Measurements from ENCODE around the gene TUBG2.
A peak's percentile ranks its signal among the peaks of the same experiment; 100 is the strongest.
"Not testable (repeated sequence)": the region's sequence is repeated elsewhere in the genome, so short reads cannot be mapped to it uniquely, and the experiment has no call there.

TUBG2 gene

DNA sequence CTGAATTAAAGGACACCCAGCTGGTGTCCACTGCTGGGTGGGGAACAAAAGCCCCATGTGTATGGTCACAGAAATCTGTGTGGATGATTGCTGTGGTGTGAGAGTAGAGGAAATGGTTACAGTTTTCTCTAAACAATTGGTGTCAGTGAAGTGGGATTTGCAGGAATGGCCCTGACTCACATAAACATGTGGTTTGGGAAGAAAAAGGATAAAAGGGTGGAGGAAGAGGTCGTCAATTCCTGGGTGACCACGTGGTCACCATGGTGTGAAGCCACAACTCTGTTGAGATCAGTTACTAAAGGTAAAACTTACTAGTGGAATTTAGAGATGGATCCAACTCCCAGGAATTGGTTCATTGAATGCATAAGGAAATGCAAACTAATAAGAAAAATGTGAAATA lies 3.6 kb upstream of the TUBG2 start:
- no peak for DNase-seq

DNA sequence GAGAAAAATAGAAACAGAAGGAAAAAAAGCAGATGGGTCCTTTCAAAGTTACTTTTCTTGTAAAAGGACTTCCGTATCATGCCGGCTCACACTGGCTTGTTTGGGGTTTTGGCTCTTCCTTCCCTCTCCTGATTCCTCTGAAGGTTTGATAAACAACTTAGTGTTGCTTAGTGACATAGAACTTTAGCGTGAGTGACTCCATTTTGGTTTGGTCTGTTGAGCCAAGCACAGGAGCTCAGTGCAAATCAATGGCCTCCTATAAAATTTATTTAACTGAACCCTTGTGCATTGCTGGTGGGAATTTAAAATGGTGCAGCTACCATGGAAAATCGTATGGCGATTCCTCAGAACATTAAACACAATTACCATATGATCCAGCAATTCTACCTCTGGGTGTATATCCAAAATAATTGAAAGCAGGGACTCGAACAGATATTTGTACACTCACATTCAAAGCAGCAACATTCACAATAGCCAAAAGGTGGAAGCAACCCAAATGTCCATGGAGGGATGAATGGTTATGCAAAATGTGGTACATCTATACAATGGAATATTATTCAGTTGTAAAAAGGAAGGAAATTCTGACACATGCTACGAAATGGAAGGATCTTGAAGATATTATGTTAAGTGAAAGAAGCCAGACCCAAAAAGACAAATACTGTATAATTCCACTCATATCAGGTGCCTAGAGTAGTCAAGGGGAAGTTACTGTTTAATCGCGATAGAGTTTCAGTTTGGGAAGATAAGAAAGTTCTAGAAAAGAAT lies 1.1 kb upstream of the TUBG2 start:
- DNase-seq: no peak

DNA sequence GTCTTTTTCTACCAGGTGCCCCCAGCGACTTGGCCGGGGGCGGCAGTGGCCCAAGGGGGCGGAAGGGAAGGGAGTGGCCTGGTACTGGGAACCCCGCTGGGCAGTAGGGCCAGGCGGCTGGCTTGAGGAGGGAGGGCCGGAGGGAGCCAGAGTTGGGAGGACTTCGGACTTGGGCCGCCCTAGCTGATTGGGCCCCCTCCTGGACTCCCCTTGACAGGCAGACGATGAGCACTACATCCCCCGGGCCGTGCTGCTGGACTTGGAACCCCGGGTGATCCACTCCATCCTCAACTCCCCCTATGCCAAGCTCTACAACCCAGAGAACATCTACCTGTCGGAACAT lies 819 bp downstream of the TUBG2 start:
- DNase-seq: not testable (repeated sequence)

DNA sequence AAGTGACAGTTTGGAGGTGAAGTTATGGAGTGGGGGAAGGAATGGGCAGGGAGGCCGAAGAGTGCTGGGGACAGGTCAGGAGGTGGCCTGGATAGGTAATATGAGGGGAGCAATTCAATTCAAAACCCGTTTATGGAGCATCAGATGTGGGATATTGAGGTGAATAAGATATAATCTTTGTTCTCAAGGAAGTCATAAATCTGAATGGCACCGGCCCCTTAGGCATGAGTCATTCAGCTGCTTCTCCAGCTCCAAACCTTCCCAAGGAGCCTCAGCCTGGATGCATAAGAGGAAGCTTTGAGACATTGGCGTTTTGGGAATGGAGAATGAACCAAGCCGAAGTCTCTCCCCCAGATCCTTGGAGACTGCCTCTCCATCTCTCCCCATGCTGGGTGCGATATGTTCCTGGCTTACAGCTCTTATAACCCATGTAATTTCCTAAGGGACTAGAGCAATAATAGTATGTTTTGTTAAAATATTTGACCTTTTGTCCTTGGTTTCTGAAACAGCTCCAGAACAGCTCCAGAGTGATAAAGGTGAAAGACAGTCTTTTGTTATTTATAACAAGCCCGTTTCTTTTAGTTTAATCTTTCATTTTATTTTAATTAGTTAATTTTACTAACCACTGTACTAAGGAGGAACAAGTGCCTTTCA lies 1.7 kb downstream of the TUBG2 start:
- no peak for DNase-seq

DNA sequence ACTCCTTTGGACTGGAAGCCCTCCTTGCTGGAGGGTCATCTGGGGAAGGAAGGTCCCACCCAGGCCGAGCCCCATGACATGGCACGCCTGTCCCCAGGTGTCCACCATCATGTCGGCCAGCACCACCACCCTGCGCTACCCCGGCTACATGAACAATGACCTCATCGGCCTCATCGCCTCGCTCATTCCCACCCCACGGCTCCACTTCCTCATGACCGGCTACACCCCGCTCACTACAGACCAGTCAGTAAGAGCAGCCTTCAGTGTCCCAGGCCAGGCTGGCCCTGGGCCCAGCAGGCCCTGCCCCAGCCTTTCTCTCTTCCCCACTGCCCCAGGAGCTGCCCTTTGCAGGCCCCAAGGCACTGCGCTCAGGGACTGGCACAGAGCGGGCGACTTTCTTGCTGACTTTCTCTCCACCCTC lies 6.5 kb downstream of the TUBG2 start:
- no peak for DNase-seq

DNA sequence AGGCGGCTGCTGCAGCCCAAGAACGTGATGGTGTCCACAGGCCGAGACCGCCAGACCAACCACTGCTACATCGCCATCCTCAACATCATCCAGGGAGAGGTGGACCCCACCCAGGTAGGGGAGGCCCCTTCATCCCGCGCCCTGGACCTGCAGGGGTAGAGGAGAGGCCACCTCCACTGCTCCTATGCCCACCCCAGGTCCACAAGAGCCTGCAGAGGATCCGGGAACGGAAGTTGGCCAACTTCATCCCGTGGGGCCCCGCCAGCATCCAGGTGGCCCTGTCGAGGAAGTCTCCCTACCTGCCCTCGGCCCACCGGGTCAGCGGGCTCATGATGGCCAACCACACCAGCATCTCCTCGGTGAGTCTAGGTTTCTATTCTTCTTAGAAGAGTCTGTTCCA lies 7.0 kb downstream of the TUBG2 start:
- DNase-seq: not testable (repeated sequence)

DNA sequence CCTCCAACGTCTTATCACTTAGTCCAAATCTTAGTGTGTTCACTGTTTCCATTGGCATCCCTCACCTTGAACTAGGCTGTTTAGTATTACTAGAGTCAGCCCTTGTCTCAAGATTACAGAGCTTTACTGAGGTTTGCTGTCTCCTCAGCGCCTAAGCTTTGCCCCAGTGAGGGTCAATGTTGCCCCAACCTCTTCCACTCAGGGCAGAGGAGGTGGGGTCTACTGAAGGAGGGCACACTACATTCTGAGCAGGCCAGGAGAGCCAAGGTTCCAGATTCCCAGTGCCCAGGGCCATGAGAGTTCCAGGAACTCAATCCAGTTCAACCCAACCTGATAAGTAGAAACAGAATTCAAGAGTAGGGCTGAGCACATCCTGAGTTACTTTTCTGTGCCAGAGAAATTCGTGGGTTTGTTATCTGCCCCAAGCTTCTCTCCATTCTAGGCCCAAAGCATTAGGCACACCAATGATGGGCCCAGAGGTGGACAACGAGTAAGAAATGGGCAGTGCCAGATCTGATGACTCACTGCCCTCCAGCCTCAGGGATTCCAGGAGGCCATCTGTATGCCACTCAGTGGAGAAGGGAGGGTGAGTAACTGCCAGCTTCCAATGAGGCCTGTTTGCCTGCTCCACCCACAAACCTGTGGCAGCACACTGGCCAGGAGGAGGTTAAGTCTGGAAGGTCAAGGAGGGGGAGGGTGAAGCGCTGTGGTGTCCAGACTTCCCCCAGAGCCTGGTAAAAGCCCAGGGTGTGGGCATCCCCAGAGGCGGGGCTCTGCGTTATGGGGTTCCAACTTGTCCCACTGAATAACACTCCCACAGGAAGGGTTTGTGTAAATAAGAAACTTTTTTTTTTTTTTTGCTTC lies 8.2 kb downstream of the TUBG2 start:
- DNase-seq: peak; percentile 65

DNA sequence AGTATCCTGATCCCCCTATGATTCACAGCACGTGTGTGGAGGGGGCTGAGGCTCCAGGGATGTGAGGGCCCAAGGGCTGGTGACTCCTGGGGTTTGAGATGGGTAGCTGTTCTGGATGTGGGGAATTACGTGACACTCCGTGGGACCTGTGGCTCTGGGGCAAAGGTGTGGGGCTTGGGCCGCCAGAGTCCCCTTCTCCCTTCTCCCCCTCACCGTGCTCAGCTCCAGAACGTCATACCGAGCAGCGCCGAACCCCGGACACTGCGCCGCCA lies 10.6 kb downstream of the TUBG2 start:
- DNase-seq: no peak

DNA sequence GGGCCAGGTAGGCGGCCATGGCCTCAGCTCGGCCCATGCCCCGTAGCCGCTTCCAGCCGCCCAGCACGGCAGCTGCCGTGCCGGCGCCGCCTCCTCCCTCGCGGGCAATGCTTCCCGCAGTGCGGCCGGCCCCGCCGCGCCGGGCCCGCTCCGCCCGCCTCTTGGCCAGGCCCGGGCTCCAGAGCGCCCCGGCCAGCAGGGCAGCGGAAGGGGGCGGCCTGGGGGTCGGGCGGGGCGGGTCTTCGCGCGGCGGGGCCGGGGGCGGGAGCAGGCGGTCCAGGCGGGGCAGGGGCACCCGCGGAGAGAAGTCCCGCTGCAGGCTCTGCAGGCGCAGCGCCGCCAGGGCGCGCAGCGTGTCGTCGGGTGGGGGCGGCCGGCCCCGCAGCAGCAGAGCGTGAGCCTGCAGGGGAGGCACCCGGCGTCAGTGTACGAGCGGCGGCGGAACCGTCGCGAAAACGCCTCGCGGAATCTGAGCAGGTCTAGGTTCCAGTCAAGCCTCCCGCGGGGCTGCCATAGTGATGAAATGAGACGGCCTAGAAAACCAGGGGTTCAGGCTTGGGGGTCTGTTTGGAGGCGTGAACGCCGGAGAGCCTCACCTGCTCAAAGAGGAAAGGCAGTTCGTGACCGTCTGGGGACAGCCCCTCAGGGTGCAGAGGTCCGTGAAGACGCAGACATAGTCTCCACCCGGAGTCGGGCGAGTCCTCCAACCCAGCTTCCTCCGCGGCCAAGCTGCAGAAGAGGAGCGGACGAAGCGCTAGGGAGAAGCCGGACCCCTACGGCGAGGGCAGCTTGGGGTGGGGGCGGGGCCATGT lies 11.1 kb downstream of the TUBG2 start:
- no peak for DNase-seq

DNA sequence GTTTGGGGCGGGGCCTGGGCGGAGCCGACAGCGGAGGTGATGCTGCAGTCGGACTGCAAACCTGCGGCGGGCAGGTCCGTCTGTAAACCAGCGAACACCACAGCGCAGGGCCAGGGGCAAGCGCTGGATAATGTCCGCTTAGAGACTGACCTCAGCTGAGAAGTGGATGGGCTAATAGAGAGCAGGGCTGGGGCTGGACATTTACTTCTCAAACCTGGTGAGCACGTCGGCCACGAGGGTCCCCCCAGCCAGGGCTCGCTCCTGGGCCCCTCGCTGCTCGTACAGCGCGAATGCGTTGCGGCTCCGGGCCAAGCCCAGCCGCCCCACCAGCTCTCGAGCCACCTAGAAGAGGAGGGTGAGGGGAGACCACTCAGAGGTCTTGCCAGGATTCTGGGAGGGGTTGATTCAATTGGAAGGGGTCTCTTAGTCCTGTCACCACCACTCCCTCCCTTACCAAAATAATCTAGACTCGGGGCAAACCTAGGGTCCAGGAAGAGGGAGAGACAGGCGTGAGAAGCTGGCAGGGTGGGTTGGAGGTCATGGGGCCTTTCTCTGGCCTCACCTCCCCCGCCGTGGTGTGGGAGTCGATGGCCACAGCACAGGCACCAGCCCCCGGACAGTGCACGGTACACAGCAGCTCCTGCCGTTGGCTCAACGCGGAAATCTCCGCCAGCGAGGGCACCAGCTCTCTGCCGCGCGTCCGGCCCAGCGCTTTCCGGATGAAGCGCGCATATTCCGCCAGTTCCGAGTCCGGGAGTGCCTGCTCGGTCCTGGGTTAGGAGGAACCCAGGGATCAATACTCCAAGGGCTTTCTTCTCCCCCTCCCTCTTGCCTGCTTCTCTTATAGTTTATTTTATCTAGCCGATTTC lies 11.9 kb downstream of the TUBG2 start:
- no peak for DNase-seq

DNA sequence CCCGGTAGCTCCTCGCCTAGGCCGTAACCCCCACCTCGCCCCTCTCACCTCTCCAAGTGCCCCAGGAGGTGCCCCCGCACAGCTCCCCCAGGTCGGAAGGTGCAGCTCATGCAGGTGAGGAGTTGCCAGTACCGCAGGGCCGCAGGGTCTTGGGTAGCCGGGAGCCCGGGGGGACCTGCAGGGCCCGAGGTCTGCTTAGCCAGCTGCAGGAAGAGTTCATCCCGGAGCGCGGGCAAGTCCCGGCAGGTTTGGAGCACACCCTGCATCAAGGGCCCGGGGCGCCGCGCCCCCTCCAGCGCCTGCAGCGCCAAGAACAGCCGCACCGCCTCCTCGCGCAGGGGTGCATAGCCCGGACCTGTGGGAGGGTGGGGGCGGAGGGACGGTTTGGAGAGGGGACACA lies 13.0 kb downstream of the TUBG2 start:
- no peak for DNase-seq

DNA sequence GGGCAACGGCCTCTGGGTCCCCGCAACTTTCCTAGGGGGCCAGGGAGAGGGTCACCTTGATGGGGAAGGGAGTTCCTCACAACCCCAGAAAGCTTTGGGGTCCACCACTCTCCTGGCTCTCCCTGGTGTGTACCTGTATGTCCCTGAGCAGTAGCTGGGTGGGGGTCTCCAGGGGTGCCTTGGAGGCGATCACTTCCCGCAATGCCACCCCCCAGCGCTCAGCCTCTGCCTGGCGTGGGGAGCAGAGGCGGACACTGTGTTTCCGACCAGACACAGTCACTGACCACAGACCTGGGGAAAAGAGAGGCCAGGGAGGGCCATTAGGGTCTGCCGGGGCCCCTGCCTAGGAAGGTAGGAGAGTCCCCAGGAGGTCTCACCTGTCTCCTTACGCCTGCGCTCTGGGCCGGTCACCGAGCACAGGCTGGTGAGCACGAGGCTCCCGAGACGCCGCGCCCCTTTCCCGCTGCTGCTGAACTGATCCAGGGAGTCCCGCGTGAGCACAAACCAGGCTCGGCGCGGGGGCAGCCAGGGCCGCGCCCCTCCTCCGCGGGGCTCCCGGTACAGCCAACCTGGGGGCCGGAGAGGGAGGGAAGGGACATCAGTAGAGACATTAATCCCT lies 14.3 kb downstream of the TUBG2 start:
- no peak for DNase-seq

DNA sequence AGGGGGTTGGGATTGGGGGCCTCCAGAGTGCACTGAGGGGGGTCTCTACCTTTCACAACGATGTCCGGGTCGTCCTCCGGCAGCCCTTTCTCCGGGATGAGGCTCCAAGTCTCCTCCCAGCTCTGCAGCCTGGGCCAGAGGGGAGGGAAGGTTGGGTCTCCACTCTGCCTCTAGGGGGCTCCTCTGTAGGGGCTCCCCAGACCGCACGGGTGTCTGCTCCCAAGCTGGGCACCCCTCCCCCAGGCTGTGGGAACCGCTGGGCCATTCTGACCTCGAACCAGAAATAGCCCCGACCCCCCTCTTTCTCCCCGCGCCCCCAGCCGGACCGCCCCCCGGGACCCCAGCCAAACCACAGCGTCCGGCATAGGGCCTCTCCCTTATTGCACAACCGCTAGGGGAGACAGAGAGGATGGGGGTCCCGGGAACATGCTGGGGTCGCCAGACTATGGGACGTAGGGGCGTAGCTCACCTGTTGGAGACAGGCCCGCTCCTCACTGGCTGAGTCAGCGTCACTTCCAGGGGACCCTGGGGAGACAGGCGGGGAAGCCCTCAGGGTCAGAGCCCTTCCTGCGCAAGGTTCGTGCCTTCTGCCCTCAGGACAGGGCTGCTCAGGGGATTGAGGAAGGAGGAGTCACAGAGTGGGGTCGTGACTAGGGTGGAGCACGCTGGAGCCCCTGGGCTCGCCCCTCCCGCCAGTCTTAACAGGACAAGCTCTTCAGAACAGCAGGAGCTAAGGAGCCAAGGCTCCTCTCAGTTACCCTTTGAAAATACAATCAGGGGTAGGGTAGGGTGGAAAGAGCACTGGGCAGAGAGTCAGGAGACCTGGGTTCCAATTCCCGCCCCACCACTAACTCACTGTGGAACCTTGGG lies 15.0 kb downstream of the TUBG2 start:
- peak; percentile 81 for DNase-seq

DNA sequence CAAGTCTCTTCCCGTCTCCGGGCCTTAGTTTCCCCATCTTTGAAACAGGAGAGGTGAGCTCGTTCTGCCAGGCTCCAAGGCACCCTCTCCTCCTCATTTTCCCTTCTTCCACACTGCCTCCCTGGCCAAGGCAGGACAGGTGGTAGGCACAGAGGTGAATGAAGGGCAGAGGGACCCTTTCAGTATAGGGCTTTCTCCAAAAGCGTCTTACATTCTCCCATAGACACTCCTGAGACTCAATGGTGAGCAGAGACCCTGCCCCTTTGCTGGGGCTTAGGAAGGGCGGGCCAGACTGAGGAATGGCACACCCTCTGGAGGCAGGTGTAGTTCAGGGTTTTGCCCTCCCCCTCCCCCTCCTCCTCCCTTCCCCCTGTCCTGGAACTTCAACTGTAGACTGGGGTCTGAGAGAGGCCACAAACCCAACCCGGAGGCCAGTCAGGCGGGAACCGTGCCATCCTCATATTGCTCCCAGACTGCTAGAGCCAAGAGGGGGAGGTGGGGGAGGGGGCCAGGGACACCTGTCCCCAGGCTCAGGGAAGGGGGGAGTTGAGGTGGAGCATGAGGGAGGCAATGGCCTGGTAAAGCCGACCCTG lies 15.8 kb downstream of the TUBG2 start:
- no peak for DNase-seq

DNA sequence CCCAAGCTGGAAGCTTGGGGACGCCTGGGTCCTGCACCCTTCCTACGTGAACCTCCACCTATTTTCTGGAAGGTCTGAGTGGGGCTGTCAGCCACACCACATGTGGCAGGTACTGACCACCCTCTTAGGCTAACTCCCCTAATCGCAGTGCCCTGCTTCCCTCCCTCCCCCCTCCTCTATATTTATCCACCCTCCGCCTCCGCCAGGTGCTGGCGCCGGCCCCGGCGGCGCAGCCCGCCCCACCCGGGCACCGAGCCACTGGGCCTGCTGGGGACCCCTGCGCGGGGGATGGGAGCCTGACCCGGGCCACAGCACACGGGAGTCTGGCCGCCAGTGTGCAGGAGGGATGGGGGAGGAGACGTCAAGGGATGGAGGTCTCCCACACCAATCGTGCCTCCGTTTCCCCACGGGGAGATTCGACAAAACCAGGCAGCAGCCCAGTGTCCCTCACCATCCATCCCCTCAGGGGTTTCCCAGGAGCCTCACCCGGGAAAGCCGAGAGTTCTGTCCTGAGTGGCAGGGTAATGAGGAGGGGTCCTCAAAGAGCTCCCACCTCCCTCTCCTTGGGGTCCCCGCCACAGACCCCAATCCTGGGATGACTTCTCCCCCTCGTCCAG lies 16.4 kb downstream of the TUBG2 start:
- no peak for DNase-seq

DNA sequence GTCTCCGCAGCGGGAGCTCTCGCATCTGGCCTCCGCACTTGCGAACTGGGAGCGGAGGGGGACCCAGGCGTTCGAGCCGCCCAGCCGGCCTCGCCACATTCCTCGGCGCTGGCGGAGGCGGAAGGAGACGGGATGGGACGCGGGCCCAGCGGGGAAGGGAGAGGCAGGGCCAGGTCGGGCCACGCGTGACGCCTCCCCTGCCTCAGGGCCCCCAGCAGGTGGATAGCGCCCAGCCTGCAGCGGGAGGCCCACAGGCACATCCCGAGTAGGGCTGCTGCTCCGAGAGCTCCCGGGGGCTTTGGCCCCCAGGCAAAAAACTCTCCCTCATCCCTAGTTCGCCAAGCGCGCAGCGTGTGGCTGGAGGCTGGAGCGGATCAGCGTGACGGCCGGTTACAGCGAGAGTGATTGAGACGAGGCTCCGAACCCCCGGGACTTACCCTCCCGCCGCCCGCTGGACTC lies 16.9 kb downstream of the TUBG2 start:
- DNase-seq: no peak

DNA sequence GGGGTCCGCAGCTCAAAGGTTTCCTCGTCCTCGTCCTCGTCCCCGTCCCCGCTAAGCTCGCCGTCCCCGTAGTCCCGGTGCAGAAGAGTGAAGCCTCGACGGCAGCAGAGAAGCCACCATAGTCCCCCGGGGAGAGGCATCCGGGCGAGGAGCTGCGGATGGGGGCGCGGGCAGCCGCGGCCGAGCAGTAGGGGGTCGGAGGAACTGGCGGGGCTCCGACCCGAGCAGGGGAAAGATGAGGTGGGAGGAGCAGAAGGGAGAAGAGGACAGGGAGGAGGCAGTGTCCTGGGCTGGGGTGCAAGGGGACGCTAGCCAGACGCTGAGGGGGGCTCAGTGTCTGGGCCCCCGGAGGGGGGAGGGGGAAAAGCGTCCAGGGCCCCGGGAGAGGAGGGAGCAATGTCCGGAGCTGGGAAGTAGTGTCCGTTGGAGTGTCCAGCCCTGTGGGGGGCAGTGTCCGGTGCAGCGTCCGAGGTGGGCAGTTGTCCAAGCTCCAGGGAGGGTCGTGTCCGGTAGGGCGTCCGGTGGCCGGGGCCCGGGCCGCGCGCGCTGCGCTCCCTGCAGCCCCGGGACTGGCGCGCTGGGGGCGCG lies 17.4 kb downstream of the TUBG2 start, which contains the start of gene PLEKHH3:
TSS of gene PLEKHH3 (minus strand) at position 571 of the 588 bp plus-strand sequence. CDS start at position 140, 431 bp downstream.
- no peak for DNase-seq

DNA sequence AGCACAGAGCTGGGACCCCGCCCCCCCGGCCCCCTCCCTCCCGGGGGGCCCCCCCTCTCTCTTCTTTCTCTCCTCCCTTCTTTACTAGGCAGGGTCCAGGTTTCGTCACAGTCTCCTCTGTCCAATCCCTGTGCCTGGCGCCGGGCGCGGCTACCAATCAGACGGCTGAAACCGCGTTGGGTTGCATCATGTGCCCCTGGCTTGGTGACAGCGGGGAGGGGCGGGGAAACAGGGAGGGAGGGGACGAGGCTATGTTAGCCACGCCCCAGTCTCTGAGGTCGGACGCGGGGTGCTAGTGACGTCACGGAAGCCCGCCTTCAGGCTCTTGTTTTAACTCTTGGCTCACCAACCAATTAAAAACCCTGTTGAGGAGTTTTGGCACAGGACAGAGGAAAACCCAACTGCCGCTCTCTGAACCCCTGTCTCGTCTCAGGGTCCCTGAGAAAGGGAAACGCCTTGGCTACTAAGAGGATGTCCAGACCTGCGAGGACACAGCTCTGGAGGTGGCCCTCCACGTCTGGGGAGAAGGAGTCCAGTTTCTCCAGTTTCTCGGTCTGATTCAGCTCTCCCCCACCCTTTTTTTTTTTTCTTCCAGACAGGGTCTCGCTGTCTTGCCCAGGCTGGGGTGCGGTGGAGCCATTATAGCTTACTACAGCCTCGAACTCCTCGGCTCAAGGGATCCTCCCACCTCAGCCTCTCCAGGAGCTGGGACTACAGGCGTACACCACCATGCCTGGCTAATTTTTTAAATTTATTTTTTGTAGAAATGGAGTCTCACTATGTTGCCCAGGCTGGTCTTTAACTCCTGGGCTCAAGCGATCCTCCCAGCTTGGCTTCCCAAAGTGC lies 18.2 kb downstream of the TUBG2 start:
- DNase-seq: peak; percentile 100
